Heart left ventricle (tissue), 16 donors: Measurements from ENCODE around the gene ETV6. TPM values are rescaled to one million over a fixed set of nuclear protein-coding genes. Genes with fewer than 3 reads are reported as not detected.

Source experiments
- ATAC-seq, 4 donors: fragments of 200-7000 bp; cut with Tn5 transposase; one replicate each; pipeline ENCODE4 v1.9.1; 2020 to 2022; ENCODE audit warnings: moderate library complexity in 4 of 4, mild to moderate bottlenecking in 3 of 4, moderate number of reproducible peaks in 1 of 4
- DNase-seq, 5 donors: peaks; one replicate each; pipeline ENCODE4 v3.0.0-alpha.2; 2020
- H3K27ac ChIP-seq, 12 donors: fragments of 200-600 bp; sonication (generic) in 4 of 12; one replicate each; pipeline versions ENCODE4 v1.5.0 to v1.8.0; 2016 to 2022; ENCODE audit warnings: mild to moderate bottlenecking in 2 of 12
- H3K27me3 ChIP-seq, 9 donors: fragments of 200-600 bp; sonication (generic) in 2 of 9; one replicate each; pipeline versions ENCODE4 v1.5.1 to v1.8.0; 2016 to 2022; ENCODE audit warnings: mild to moderate bottlenecking in 3 of 9
- H3K36me3 ChIP-seq, 9 donors: fragments of 200-600 bp; sonication (generic) in 2 of 9; one replicate each; pipeline versions ENCODE4 v1.5.0 to v1.8.0; 2018 to 2022; ENCODE audit warnings: mild to moderate bottlenecking in 2 of 9
- H3K4me1 ChIP-seq, 12 donors: fragments of 200-600 bp; sonication (generic) in 4 of 12; one replicate each; pipeline versions ENCODE4 v1.5.0 to v1.8.0; 2016 to 2022; ENCODE audit warnings: mild to moderate bottlenecking in 3 of 12
- H3K4me3 ChIP-seq, 12 donors: fragments of 200-600 bp; sonication (generic) in 4 of 12; one replicate each; pipeline versions ENCODE4 v1.5.0 to v1.8.0; 2017 to 2022; ENCODE audit warnings: mild to moderate bottlenecking in 9 of 12, moderate library complexity in 4 of 12
- H3K9me3 ChIP-seq, 12 donors: fragments of 200-600 bp; sonication (generic) in 4 of 12; one replicate each; pipeline versions ENCODE4 v1.5.0 to v1.8.0; 2016 to 2022; ENCODE audit warnings: mild to moderate bottlenecking in 1 of 12
- POLR2A ChIP-seq, 2 donors: fragments of 450-650 bp; IDR thresholded peaks; one replicate each; pipeline ENCODE4 v1.6.1; 2017; ENCODE audit warnings: antibody characterized with exemption in 2 of 2, mild to moderate bottlenecking in 2 of 2, moderate library complexity in 2 of 2
- WGBS, 4 donors: extraction: QIAGEN DNeasy Blood & Tissue Kit in 2 of 4; methylation state at CpG; one replicate each; pipeline versions ENCODE4 v1.1.5 to v1.1.7; 2013 to 2018; 5-methylcytosine and 5-hydroxymethylcytosine counted together
- intact Hi-C, 10 donors: fragments of 100-400 bp; cut with DNase I; formaldehyde crosslinking; loops; one replicate each; pipeline versions ENCODE4 v1.11.1 to v1.14.2; 2022
- polyA plus RNA-seq, 2 donors: library from polyadenylated mRNA; stranded (reverse); fragments of 200-250 nt; gene quantifications; one replicate each; pipeline ENCODE4 v1.2.3, GENCODE V29; 2013
- total RNA-seq, 9 donors: library from RNA; depleted of rRNA in 2 of 9; stranded (reverse); fragments of >200 nt in 2 of 9; fragmentation: NEBNext Ultra II Directional in 3 of 9; extraction: Animal tissue kit (Norgen Biotek cat#: 25700) in 3 of 9; gene quantifications; one replicate each; pipeline versions ENCODE4 v1.1.0 to v1.2.4, GENCODE V29; 2016 to 2023
- TF ChIP-seq, protein P1 (sequence below), 12 donors: fragments of 200-600 bp; sonication (generic) in 4 of 12; IDR thresholded peaks; one replicate each; pipeline versions ENCODE4 v1.5.0 to v1.8.0; 2018 to 2022; ENCODE audit warnings: antibody characterized with exemption in 12 of 12, mild to moderate bottlenecking in 5 of 12
- donor health status: ischemic (EF 13 %, LVEDD 7.1; RV severe dilation, severe dysfunction).
- donor health status: healthy with polysubstance abuse.
- donor health status: DM: no; HTN: yes; CAD: no.
- donor health status: DM: no; HTN: no; CAD: no.
- donor health status: ischemic (EF 25% LVEDD 6.9; RV normal size, moderate dysfunction).
- donor health status: ischemic (EF 25% LVEDD 5.7; RV mildly dilated, moderate dysfunction).
- donor health status: healthy.
- donor health status: DM: yes; HTN: yes; CAD: no.
- donor health status: ischemic (EF 35%, LVEDD 5.7; RV mildly dilated, moderate dysfunction).
- donor health status: nonischemic (EF 11% LVEDD 7.7; RV severe dilation, severe dysfunction).
- donor health status: DM: yes; HTN: yes; CAD: no.
- donor health status: PGD.
- donor health status: ischemic (EF 29% LVEDD 5.4; RV normal size, mild dysfunction).
- donor health status: nonischemic (EF 23%, LVEDD 6.1; RV moderate dilation, normal function).

ETV6 gene
- total and polyA plus RNA-seq, 11 donors: 3.9 to 37.3 (median 12.4) TPM

DNA sequence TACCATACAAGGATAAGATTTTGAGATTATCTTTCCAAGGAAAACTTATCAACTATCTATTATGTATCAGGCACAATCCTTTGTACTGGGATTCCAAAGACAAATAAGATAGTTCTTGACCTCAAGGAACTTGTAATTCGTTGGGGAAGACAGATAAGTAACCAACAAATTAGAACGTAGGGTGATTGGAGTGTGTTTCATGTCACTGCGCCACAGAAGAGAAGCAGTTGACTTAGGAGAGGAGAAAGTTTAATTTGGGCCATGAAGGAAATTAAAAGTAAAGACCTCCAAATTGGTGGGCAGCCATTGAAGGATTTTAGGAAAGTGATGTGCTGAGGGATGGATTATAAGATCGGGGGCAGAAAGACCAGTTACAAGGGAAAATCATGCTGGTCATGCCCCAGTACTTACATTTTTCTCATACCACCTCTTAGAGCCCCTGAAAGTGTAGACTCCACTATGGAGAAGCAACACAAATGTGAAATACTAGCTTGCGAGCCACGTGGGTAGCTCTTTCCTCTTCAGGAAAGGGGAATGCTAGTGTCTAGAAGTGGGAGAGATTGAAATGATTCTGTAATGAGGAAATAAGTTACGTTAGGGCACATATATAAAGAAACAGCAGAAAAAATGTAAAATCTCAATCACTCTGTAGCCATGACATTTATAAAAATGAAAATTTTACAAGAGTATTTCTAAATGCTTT lies 148.7 kb downstream of the ETV6 start:
- Histone ChIP-seq H3K27ac (peak overlapping the region in 8 of 12 donors; percentile 1 to 75 (median 42)), H3K9me3 (no peaks in the 10 kb centered on the region), H3K36me3 (peaks cover 0 to 4% (median 0%) of the 10 kb centered on the region in 9 donors), H3K4me1 (peaks cover 0 to 81% (median 50%) of the 10 kb centered on the region in 12 donors), H3K27me3 (no peaks in the 10 kb centered on the region), H3K4me3 (no peak overlapping the region)
- DNase-seq (no peak), ATAC-seq (no peak)
- intact Hi-C loops: loop anchor here in 1 of 10 donors (5.0 kb wide), 1 partner anchor 136 kb away; no protein-coding TSS in a partner anchor
- WGBS, 4 donors: 69 to 80% (median 74%) methylated on average over 7 of the region's 7 CpGs
- no peak for TF ChIP-seq POLR2A (IDR thresholded peaks at IDR 0.05)
- TF ChIP-seq, protein P1, sequence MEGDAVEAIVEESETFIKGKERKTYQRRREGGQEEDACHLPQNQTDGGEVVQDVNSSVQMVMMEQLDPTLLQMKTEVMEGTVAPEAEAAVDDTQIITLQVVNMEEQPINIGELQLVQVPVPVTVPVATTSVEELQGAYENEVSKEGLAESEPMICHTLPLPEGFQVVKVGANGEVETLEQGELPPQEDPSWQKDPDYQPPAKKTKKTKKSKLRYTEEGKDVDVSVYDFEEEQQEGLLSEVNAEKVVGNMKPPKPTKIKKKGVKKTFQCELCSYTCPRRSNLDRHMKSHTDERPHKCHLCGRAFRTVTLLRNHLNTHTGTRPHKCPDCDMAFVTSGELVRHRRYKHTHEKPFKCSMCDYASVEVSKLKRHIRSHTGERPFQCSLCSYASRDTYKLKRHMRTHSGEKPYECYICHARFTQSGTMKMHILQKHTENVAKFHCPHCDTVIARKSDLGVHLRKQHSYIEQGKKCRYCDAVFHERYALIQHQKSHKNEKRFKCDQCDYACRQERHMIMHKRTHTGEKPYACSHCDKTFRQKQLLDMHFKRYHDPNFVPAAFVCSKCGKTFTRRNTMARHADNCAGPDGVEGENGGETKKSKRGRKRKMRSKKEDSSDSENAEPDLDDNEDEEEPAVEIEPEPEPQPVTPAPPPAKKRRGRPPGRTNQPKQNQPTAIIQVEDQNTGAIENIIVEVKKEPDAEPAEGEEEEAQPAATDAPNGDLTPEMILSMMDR (IDR thresholded peaks at IDR 0.05): no peak

DNA sequence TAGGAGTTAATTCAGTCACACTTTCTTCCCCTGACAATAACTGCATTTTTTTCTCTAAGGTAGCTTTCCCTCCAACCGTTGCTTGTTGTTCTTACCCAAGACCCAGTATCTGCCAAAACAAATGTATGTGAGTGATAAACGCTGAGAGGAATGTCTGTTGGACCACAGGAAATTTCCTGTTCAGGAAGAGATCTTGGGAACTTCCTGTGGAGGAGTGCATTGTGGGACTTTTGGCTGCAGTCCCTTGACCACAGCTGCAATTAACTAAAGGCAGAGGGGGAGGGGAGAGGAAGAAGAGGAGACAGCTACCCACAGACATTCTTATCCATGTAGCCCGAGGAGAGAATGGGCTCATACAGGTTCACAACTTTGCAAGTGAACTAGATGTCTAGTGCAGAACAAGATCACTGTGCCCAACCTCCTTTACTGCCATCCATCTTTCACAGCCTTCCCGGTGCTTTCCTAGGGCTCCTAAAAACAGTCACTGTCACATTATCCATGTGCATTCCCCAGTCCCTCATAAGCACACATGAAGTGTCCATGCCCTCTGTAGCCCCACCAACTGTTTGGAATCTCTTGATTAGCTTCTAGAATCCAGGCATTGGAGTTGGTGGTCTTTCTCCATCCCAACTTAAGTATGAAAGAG lies 149.5 kb downstream of the ETV6 start:
- Histone ChIP-seq H3K4me1 (peaks cover 0 to 80% (median 43%) of the 10 kb centered on the region in 12 donors), H3K4me3 (no peak overlapping the region), H3K9me3 (no peaks in the 10 kb centered on the region), H3K36me3 (peaks cover 0 to 4% (median 0%) of the 10 kb centered on the region in 9 donors), H3K27ac (peak overlapping the region in 7 of 12 donors; percentile 4 to 75 (median 40)), H3K27me3 (no peaks in the 10 kb centered on the region)
- intact Hi-C loops: loop anchor here in 1 of 10 donors (5.0 kb wide), 1 partner anchor 137 kb away; no protein-coding TSS in a partner anchor
- ATAC-seq (peak in 1 of 4 donors; percentile 25), DNase-seq (peak in 2 of 5 donors; percentile 51 to 63)
- WGBS, 4 donors: 29 to 42% (median 40%) methylated on average over 4 of the region's 4 CpGs
- TF ChIP-seq, protein P1 (IDR thresholded peaks at IDR 0.05): no peak
- no peak for TF ChIP-seq POLR2A (IDR thresholded peaks at IDR 0.05)

DNA sequence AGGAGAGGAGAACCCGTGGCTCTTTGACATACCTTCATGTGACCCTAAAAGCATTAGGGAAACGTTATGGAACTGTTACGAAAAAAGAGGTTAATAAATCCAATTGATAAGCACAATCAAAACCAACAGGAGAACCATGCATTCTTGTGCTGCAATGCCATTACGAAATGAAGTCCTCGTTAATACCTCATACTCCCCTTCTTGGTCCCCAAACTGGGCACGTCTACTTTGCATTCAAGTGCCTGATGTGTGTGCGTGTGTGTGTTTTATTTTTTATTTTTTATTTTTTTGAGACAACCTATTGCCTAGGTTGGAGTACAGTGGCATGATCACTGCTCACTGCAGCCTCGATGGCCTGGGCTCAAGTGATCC lies 150.0 kb downstream of the ETV6 start:
- peak overlapping the region in 2 of 12 donors; percentile 58 to 75 for H3K27ac ChIP-seq
- no peaks in the 10 kb centered on the region for H3K9me3 ChIP-seq
- no peak for ATAC-seq
- no peak for TF ChIP-seq POLR2A (IDR thresholded peaks at IDR 0.05)
- TF ChIP-seq, protein P1 (IDR thresholded peaks at IDR 0.05): no peak
- H3K4me1 ChIP-seq: peaks cover 0 to 79% (median 38%) of the 10 kb centered on the region in 12 donors
- intact Hi-C loops: loop anchor here in 1 of 10 donors (5.0 kb wide), 1 partner anchor 137 kb away; no protein-coding TSS in a partner anchor
- DNase-seq: no peak
- no peak overlapping the region for H3K4me3 ChIP-seq
- no peaks in the 10 kb centered on the region for H3K27me3 ChIP-seq
- 87 to 93% (median 89%) methylated on average over 8 of the region's 8 CpGs for whole genome bisulfite sequencing, 4 donors
- H3K36me3 ChIP-seq: peaks cover 0 to 4% (median 0%) of the 10 kb centered on the region in 9 donors

DNA sequence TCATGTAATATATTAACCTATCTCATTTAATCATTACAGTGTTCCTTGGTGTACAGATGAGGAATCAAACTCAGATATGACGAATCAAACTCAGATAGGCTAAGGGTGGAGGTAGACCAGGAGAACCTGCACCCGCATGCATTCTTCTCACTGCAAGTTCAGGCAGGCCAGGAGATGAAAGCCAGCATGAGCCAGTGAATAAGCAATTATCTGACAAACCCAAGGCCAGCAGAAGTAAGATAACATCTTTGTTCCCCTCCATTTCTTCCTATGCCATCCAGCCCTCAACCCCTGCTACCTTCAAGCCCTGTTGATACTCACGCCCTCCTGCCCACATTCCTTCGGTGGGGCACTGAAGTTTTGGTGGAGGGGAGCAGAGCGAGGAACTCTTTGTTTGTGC lies 152.2 kb downstream of the ETV6 start:
- H3K27ac ChIP-seq: peak overlapping the region in 1 of 12 donors; percentile 34
- DNase-seq: no peak
- H3K4me1 ChIP-seq: peaks cover 0 to 67% (median 22%) of the 10 kb centered on the region in 12 donors
- TF ChIP-seq POLR2A (IDR thresholded peaks at IDR 0.05): no peak
- TF ChIP-seq, protein P1 (IDR thresholded peaks at IDR 0.05): no peak
- 58 to 75% (median 65%) methylated on average over 5 of the region's 5 CpGs for WGBS, 4 donors
- no peak for ATAC-seq
- no peaks in the 10 kb centered on the region for H3K9me3 ChIP-seq
- no peak overlapping the region for H3K4me3 ChIP-seq
- no peaks in the 10 kb centered on the region for H3K27me3 ChIP-seq
- H3K36me3 ChIP-seq: peaks cover 0 to 4% (median 0%) of the 10 kb centered on the region in 9 donors
- intact Hi-C loops: no loop called here
